ENCODE measurements around the gene NLRP3. TPM values are rescaled to one million over a fixed set of nuclear protein-coding genes. Genes with fewer than 3 reads are reported as not detected.
A peak's percentile ranks its signal among the peaks of the same experiment; 100 is the strongest.

Gene NLRP3
- total RNA-seq, 6 donors from 2014 or later = 2.6 to 13.6 (median 6.0) TPM

- 87 to 90% methylated on average over 3 of the region's 3 CpGs for WGBS, 2 donors
- Histone ChIP-seq H3K4me1 (peaks cover 6 to 11% (median 7%) of the 10 kb centered on the region in 4 donors), H3K27ac (no peak overlapping the region), H3K4me3 (no peak overlapping the region), H3K9me3 (no peaks in the 10 kb centered on the region), H3K27me3 (no peaks in the 10 kb centered on the region), H3K36me3 (no peaks in the 10 kb centered on the region)
- TF ChIP-seq EP300 (IDR thresholded peaks at IDR 0.05) (no peak), CTCF (IDR thresholded peaks at IDR 0.05) (no peak), POLR2A (IDR thresholded peaks at IDR 0.05) (no peak), POLR2AphosphoS5 (IDR thresholded peaks at IDR 0.05) (no peak)
- no peak for ATAC-seq (ENCODE audit: low FRiP score in 2 of 2)
- no peak for DNase-seq
Measured at GRCh38 chr1:247386687-247387086, 29.3 kb upstream of the NLRP3 start.

- no peaks in the 10 kb centered on the region for H3K9me3 ChIP-seq
- no peak for DNase-seq
- WGBS, 2 donors = 50 to 59% methylated on average over 4 of the region's 4 CpGs
- no peaks in the 10 kb centered on the region for H3K36me3 ChIP-seq
- no peak for TF ChIP-seq POLR2A (IDR thresholded peaks at IDR 0.05)
- TF ChIP-seq CTCF (IDR thresholded peaks at IDR 0.05) = no peak
- no peak for TF ChIP-seq EP300 (IDR thresholded peaks at IDR 0.05)
- no peak for TF ChIP-seq POLR2AphosphoS5 (IDR thresholded peaks at IDR 0.05)
- no peak overlapping the region for H3K27ac ChIP-seq
- H3K4me3 ChIP-seq = no peak overlapping the region
- H3K4me1 ChIP-seq = peaks cover 6 to 11% (median 7%) of the 10 kb centered on the region in 4 donors
- H3K27me3 ChIP-seq = no peaks in the 10 kb centered on the region
- ATAC-seq (ENCODE audit: low FRiP score in 2 of 2) = no peak
Measured at GRCh38 chr1:247387096-247387495, 28.9 kb upstream of the NLRP3 start.

GRCh38 chr1:247387565-247387964 is 28.4 kb upstream of the NLRP3 start:
- no peak for ATAC-seq (ENCODE audit: low FRiP score in 2 of 2)
- peaks cover 6 to 11% (median 7%) of the 10 kb centered on the region in 4 donors for H3K4me1 ChIP-seq
- WGBS, 2 donors = 65 to 76% methylated on average over 5 of the region's 5 CpGs
- H3K36me3 ChIP-seq = no peaks in the 10 kb centered on the region
- no peaks in the 10 kb centered on the region for H3K9me3 ChIP-seq
- H3K4me3 ChIP-seq = no peak overlapping the region
- no peak for DNase-seq
- TF ChIP-seq POLR2AphosphoS5 (IDR thresholded peaks at IDR 0.05) (no peak), EP300 (IDR thresholded peaks at IDR 0.05) (no peak), CTCF (IDR thresholded peaks at IDR 0.05) (no peak), POLR2A (IDR thresholded peaks at IDR 0.05) (no peak)
- no peaks in the 10 kb centered on the region for H3K27me3 ChIP-seq
- no peak overlapping the region for H3K27ac ChIP-seq

- DNase-seq (peak in 1 of 2 donors; percentile 86), ATAC-seq (ENCODE audit: low FRiP score in 2 of 2) (peak; percentile 92 to 95)
- Histone ChIP-seq H3K36me3 (no peaks in the 10 kb centered on the region), H3K4me1 (peaks cover 6 to 11% (median 7%) of the 10 kb centered on the region in 4 donors), H3K9me3 (no peaks in the 10 kb centered on the region), H3K27ac (peak overlapping the region; percentile 59 to 80 (median 72)), H3K27me3 (no peaks in the 10 kb centered on the region), H3K4me3 (peak overlapping the region in 2 of 4 donors; percentile 17 to 29)
- 6 to 10% methylated on average over 13 of the region's 13 CpGs for WGBS, 2 donors
- TF ChIP-seq EP300 (IDR thresholded peaks at IDR 0.05) = no peak
- peak in 1 of 2 donors; percentile 6 for TF ChIP-seq POLR2AphosphoS5 (IDR thresholded peaks at IDR 0.05)
- peak in 1 of 4 donors; percentile 18 for TF ChIP-seq POLR2A (IDR thresholded peaks at IDR 0.05)
- peak; percentile 78 to 85 (median 82) for TF ChIP-seq CTCF (IDR thresholded peaks at IDR 0.05)
Measured at GRCh38 chr1:247390116-247390791, 25.7 kb upstream of the NLRP3 start.

GRCh38 chr1:247390996-247391395 is 25.0 kb upstream of the NLRP3 start:
- no peak for TF ChIP-seq POLR2A (IDR thresholded peaks at IDR 0.05)
- TF ChIP-seq POLR2AphosphoS5 (IDR thresholded peaks at IDR 0.05) = no peak
- no peak for TF ChIP-seq CTCF (IDR thresholded peaks at IDR 0.05)
- no peak for TF ChIP-seq EP300 (IDR thresholded peaks at IDR 0.05)
- Histone ChIP-seq H3K9me3 (no peaks in the 10 kb centered on the region), H3K27me3 (no peaks in the 10 kb centered on the region), H3K4me3 (no peak overlapping the region), H3K4me1 (peaks cover 6 to 11% (median 7%) of the 10 kb centered on the region in 4 donors), H3K27ac (peak overlapping the region; percentile 32 to 80 (median 36)), H3K36me3 (no peaks in the 10 kb centered on the region)
- DNase-seq (no peak), ATAC-seq (ENCODE audit: low FRiP score in 2 of 2) (no peak)
- 88 to 90% methylated on average over 4 of the region's 4 CpGs for WGBS, 2 donors

Measured in upper lobe of left lung (tissue), 6 donors.